Subcutaneous adipose tissue (tissue), 4 donors: ENCODE data around the gene ERF. TPM values are rescaled to one million over a fixed set of nuclear protein-coding genes. Genes with fewer than 3 reads are reported as not detected.

Experiments used
- CTCF ChIP-seq: fragments of 450-650 bp; IDR thresholded peaks from one replicate; pipeline ENCODE4 v1.5.1; 2016; ENCODE audit warnings: low read depth, mild to moderate bottlenecking, control low read depth, antibody characterized with exemption, moderate library complexity
- total RNA-seq, 4 donors: library from RNA; depleted of rRNA; stranded (reverse); fragments of >200 nt; gene quantifications; one replicate each; pipeline ENCODE4 v1.1.0, GENCODE V29; 2016

Gene ERF
- total RNA-seq, 4 donors from 2014 or later: 9.9 to 19.4 (median 14.0) TPM

DNA sequence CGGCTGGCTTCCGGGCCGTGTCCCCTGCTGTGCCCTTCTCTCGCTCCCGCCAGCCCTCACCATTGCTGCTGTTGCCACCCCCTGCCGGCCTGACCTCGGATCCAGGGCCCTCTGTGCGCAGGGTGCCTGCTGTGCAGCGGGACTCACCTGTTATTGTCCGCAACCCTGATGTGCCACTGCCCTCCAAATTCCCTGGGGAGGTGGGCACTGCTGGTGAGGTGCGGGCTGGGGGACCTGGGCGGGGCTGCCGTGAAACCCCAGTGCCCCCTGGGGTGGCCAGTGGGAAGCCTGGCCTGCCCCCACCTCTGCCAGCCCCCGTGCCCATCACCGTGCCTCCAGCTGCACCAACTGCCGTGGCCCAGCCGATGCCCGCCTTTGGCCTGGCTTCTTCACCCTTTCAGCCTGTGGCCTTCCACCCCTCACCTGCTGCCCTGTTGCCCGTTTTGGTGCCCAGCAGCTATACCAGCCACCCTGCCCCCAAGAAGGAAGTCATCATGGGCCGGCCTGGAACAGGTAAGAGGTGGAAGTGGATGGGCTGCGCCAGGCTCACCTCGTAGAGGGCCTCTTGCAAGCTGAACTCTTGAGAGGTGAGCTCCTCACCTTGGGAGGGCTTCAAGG, 19.2 kb upstream of the ERF start:
- TF ChIP-seq CTCF: no peak

- TF ChIP-seq CTCF: no peak
Observed at GRCh38 chr19:42273407-42274064, 18.6 kb upstream of the ERF start.

GRCh38 chr19:42272989-42273406, 18.1 kb upstream of the ERF start:
- no peak for TF ChIP-seq CTCF

GRCh38 chr19:42272535-42272897, 17.6 kb upstream of the ERF start:
- no peak for TF ChIP-seq CTCF

- no peak for TF ChIP-seq CTCF
Observed at GRCh38 chr19:42271861-42272534, 17.1 kb upstream of the ERF start.

GRCh38 chr19:42271045-42271419, 16.1 kb upstream of the ERF start:
- no peak for TF ChIP-seq CTCF

- TF ChIP-seq CTCF: no peak
Observed at GRCh38 chr19:42270346-42271044, 15.6 kb upstream of the ERF start.
